T-helper 2 cell treated with Interferon-gamma antibody and Interleukin-4, amounts not matched to agents 5 μg/mL and 100 μg/mL, for 36 hours (primary cell): ENCODE data around the gene GCK.
A peak's percentile ranks its signal among the peaks of the same experiment; 100 is the strongest.

Experiments
- DNase-seq: peaks from one replicate; pipeline ENCODE4 v3.0.0; 2021; ENCODE audit warnings: low spot score
- H3K27ac Mint-ChIP-seq: one replicate; pipeline ENCODE4 v1.8.0; 2021; ENCODE audit warnings: mild to moderate bottlenecking, mixed read lengths
- H3K27me3 Mint-ChIP-seq: one replicate; pipeline ENCODE4 v1.8.0; 2021; ENCODE audit warnings: low read depth, mixed read lengths
- H3K36me3 Mint-ChIP-seq: one replicate; pipeline ENCODE4 v1.8.0; 2021; ENCODE audit warnings: low read depth, mixed read lengths
- H3K4me1 Mint-ChIP-seq: one replicate; pipeline ENCODE4 v1.8.0; 2021; ENCODE audit warnings: low read depth, mixed read lengths
- H3K4me3 Mint-ChIP-seq: one replicate; pipeline ENCODE4 v1.8.0; 2022; ENCODE audit warnings: mild to moderate bottlenecking, moderate library complexity, mixed read lengths
- H3K9me3 Mint-ChIP-seq: one replicate; pipeline ENCODE4 v1.8.0; 2021; ENCODE audit warnings: mixed read lengths

The GCK gene

GRCh38 chr7:44217852-44218402 lies 28.7 kb upstream of the GCK start:
- no peaks in the 10 kb centered on the region for H3K27me3 Mint-ChIP-seq
- no peaks in the 10 kb centered on the region for H3K36me3 Mint-ChIP-seq
- no peak overlapping the region for H3K4me3 Mint-ChIP-seq
- H3K27ac Mint-ChIP-seq, result no peak overlapping the region
- DNase-seq, result no peak
- no peaks in the 10 kb centered on the region for H3K4me1 Mint-ChIP-seq
- H3K9me3 Mint-ChIP-seq, result no peaks in the 10 kb centered on the region

GRCh38 chr7:44217223-44217714 lies 28.0 kb upstream of the GCK start:
- DNase-seq, result no peak
- H3K4me3 Mint-ChIP-seq, result no peak overlapping the region
- no peaks in the 10 kb centered on the region for H3K36me3 Mint-ChIP-seq
- H3K9me3 Mint-ChIP-seq, result no peaks in the 10 kb centered on the region
- no peaks in the 10 kb centered on the region for H3K4me1 Mint-ChIP-seq
- no peak overlapping the region for H3K27ac Mint-ChIP-seq
- H3K27me3 Mint-ChIP-seq, result no peaks in the 10 kb centered on the region

- no peak for DNase-seq
- Mint-ChIP-seq H3K9me3 (no peaks in the 10 kb centered on the region), H3K27me3 (no peaks in the 10 kb centered on the region), H3K4me1 (no peaks in the 10 kb centered on the region), H3K36me3 (peaks cover under 1% of the 10 kb centered on the region), H3K4me3 (no peak overlapping the region), H3K27ac (no peak overlapping the region)
Observed at GRCh38 chr7:44216521-44217222, 27.4 kb upstream of the GCK start.

- Mint-ChIP-seq H3K9me3 (no peaks in the 10 kb centered on the region), H3K4me3 (no peak overlapping the region), H3K27me3 (no peaks in the 10 kb centered on the region), H3K27ac (no peak overlapping the region), H3K4me1 (no peaks in the 10 kb centered on the region), H3K36me3 (peaks cover 3% of the 10 kb centered on the region)
- DNase-seq, result no peak
Observed at GRCh38 chr7:44216019-44216418, 26.8 kb upstream of the GCK start.

GRCh38 chr7:44215531-44215930 lies 26.3 kb upstream of the GCK start:
- H3K27me3 Mint-ChIP-seq, result no peaks in the 10 kb centered on the region
- H3K27ac Mint-ChIP-seq, result no peak overlapping the region
- H3K9me3 Mint-ChIP-seq, result no peaks in the 10 kb centered on the region
- no peaks in the 10 kb centered on the region for H3K4me1 Mint-ChIP-seq
- DNase-seq, result no peak
- H3K36me3 Mint-ChIP-seq, result peaks cover 3% of the 10 kb centered on the region
- no peak overlapping the region for H3K4me3 Mint-ChIP-seq

GRCh38 chr7:44213877-44214388 lies 24.7 kb upstream of the GCK start:
- H3K4me3 Mint-ChIP-seq, result no peak overlapping the region
- no peaks in the 10 kb centered on the region for H3K9me3 Mint-ChIP-seq
- H3K27me3 Mint-ChIP-seq, result no peaks in the 10 kb centered on the region
- H3K27ac Mint-ChIP-seq, result no peak overlapping the region
- peaks cover 13% of the 10 kb centered on the region for H3K36me3 Mint-ChIP-seq
- no peak for DNase-seq
- no peaks in the 10 kb centered on the region for H3K4me1 Mint-ChIP-seq

GRCh38 chr7:44213206-44213876 lies 24.1 kb upstream of the GCK start:
- H3K4me3 Mint-ChIP-seq, result no peak overlapping the region
- no peaks in the 10 kb centered on the region for H3K27me3 Mint-ChIP-seq
- peaks cover 16% of the 10 kb centered on the region for H3K36me3 Mint-ChIP-seq
- no peaks in the 10 kb centered on the region for H3K9me3 Mint-ChIP-seq
- no peak for DNase-seq
- no peaks in the 10 kb centered on the region for H3K4me1 Mint-ChIP-seq
- no peak overlapping the region for H3K27ac Mint-ChIP-seq

GRCh38 chr7:44212581-44213184 lies 23.4 kb upstream of the GCK start:
- no peak for DNase-seq
- Mint-ChIP-seq H3K27ac (no peak overlapping the region), H3K36me3 (peaks cover 19% of the 10 kb centered on the region), H3K9me3 (no peaks in the 10 kb centered on the region), H3K4me1 (no peaks in the 10 kb centered on the region), H3K4me3 (no peak overlapping the region), H3K27me3 (no peaks in the 10 kb centered on the region)

- Mint-ChIP-seq H3K4me3 (no peak overlapping the region), H3K36me3 (peaks cover 19% of the 10 kb centered on the region), H3K27me3 (no peaks in the 10 kb centered on the region), H3K9me3 (no peaks in the 10 kb centered on the region), H3K27ac (no peak overlapping the region), H3K4me1 (no peaks in the 10 kb centered on the region)
- DNase-seq, result no peak
Observed at GRCh38 chr7:44212018-44212417, 22.8 kb upstream of the GCK start.

- H3K36me3 Mint-ChIP-seq, result peaks cover 24% of the 10 kb centered on the region
- H3K4me1 Mint-ChIP-seq, result no peaks in the 10 kb centered on the region
- no peak for DNase-seq
- no peak overlapping the region for H3K27ac Mint-ChIP-seq
- no peak overlapping the region for H3K4me3 Mint-ChIP-seq
- no peaks in the 10 kb centered on the region for H3K27me3 Mint-ChIP-seq
- H3K9me3 Mint-ChIP-seq, result no peaks in the 10 kb centered on the region
Observed at GRCh38 chr7:44211126-44211675, 22.0 kb upstream of the GCK start.

GRCh38 chr7:44210107-44210506 lies 20.9 kb upstream of the GCK start:
- Mint-ChIP-seq H3K9me3 (no peaks in the 10 kb centered on the region), H3K27ac (no peak overlapping the region), H3K4me1 (no peaks in the 10 kb centered on the region), H3K27me3 (no peaks in the 10 kb centered on the region), H3K4me3 (no peak overlapping the region), H3K36me3 (peaks cover 28% of the 10 kb centered on the region)
- DNase-seq, result no peak

- Mint-ChIP-seq H3K4me3 (no peak overlapping the region), H3K36me3 (peaks cover 37% of the 10 kb centered on the region), H3K9me3 (no peaks in the 10 kb centered on the region), H3K4me1 (peaks cover 7% of the 10 kb centered on the region), H3K27me3 (no peaks in the 10 kb centered on the region), H3K27ac (no peak overlapping the region)
- no peak for DNase-seq
Observed at GRCh38 chr7:44208085-44208484, 18.8 kb upstream of the GCK start.

- Mint-ChIP-seq H3K27me3 (no peaks in the 10 kb centered on the region), H3K4me3 (no peak overlapping the region), H3K4me1 (peaks cover 20% of the 10 kb centered on the region), H3K9me3 (no peaks in the 10 kb centered on the region), H3K36me3 (peaks cover 36% of the 10 kb centered on the region), H3K27ac (no peak overlapping the region)
- no peak for DNase-seq
Observed at GRCh38 chr7:44206008-44206407, 16.8 kb upstream of the GCK start.

GRCh38 chr7:44201813-44202212 lies 12.6 kb upstream of the GCK start:
- Mint-ChIP-seq H3K27me3 (no peaks in the 10 kb centered on the region), H3K27ac (no peak overlapping the region), H3K9me3 (no peaks in the 10 kb centered on the region), H3K36me3 (peaks cover 20% of the 10 kb centered on the region), H3K4me3 (peak overlapping the region; percentile 89), H3K4me1 (peaks cover 20% of the 10 kb centered on the region)
- DNase-seq, result no peak
